Astrocyte of the spinal cord (primary cell): ENCODE data around the gene KATNIP.

ENCODE experiments used
- DNase-seq: peaks from one replicate; pipeline ENCODE4 v3.0.0; 2011; ENCODE audit warnings: low read depth, low spot score
- H3K4me3 ChIP-seq: 2 replicates; pipeline ENCODE4 v1.5.1; 2011; ENCODE audit warnings: low read depth, mild to moderate bottlenecking, low read length, moderate library complexity
- CTCF ChIP-seq: IDR thresholded peaks from 2 replicates; pipeline ENCODE4 v1.5.1; 2012; ENCODE audit warnings: low read depth, mild to moderate bottlenecking, low read length, inconsistent platforms
- in situ Hi-C: cut with HindIII; loops from 2 replicates; pipeline ENCODE4 v1.10.0; 2017; ENCODE audit warnings: low sequenced_read_pairs

The KATNIP gene

DNA sequence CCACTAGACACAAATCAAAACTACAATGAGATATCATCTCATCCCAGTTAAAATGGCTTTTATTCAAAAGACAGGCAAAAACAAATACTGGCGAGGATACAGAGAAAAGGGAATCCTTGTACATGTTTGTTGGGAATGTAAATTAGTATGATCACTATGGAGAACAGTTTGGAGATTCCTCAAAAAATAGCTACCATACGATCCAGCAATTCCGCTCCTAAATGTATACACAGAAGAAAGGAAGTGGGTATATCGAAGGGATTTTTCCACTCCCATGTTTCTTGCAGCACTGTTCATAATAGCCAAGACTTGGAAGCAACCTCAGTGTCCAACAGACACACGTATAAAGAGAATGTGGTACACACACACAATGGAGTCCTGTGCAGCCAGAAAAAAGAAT, 35.3 kb downstream of the KATNIP start:
- no peak for DNase-seq
- no peak overlapping the region for H3K4me3 ChIP-seq
- no peak for TF ChIP-seq CTCF
- in situ Hi-C loops: no loop called here

DNA sequence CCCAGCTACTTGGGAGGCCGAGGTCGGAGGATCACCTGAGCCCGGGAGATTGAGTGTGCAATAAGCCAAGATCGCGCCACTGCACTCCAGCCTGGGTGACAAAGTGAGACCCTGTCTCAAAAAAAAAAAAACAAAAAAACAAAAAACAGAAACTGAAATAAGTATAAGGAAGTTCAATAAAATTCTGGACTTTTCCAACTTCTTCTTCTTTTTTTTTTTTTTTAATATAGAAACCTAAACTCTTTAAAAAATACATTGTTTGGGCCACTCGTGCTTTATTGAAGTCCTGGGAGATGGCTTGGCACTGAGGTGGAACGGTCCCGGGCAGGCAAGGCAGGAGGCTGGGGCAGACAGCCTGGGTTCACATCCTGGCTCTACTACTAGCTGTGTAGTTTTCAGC, 36.8 kb downstream of the KATNIP start:
- in situ Hi-C loops: no loop called here
- DNase-seq: no peak
- no peak overlapping the region for H3K4me3 ChIP-seq
- no peak for TF ChIP-seq CTCF

- no peak for DNase-seq
- TF ChIP-seq CTCF: no peak
- no peak overlapping the region for H3K4me3 ChIP-seq
- in situ Hi-C loops: no loop called here
These were observed 38.1 kb downstream of the KATNIP start for GRCh38 chr16:27588057-27588456.

DNA sequence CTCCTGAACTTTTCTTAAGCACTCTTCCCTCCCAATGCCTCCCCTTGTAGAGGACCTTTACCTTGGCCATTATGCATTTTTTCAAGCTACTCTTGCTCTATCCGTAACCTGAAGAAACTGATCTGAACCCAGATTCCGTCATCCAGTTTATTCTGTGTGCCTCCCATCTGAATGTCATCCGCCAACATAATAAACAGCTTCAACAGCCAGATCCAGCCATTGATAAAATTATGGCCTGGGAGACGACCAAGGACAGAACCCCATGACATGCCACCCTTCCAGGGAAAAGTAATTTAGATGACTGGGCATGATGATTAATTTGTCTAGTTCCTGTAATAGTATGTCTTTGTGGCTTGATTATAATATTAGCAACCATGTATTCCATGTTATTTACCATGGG, 41.9 kb downstream of the KATNIP start:
- DNase-seq: no peak
- no peak for TF ChIP-seq CTCF
- in situ Hi-C loops: no loop called here
- no peak overlapping the region for H3K4me3 ChIP-seq

DNA sequence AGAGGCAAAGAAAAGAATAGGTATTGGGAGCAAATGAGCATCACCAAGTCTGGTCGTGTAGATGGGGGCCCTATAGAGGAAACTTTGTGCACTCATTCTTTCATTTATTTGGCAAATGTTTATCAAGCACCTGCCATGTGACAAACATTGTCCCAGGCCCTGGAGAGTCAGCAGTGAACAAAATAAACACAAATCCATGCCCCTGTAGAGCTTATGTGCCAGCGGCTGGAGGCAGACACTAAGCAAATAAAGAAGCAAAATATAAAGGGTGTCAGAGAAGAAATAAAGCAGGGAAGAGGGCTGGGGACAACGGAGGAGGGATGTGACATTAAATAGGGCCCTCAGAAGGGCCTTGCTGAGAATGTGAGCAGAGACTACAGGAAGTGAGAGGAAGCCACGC, 45.5 kb downstream of the KATNIP start:
- DNase-seq: no peak
- in situ Hi-C loops: no loop called here
- H3K4me3 ChIP-seq: no peak overlapping the region
- no peak for TF ChIP-seq CTCF

GRCh38 chr16:27595993-27596392, 46.0 kb downstream of the KATNIP start:
- in situ Hi-C loops: no loop called here
- no peak for DNase-seq
- no peak overlapping the region for H3K4me3 ChIP-seq
- no peak for TF ChIP-seq CTCF

GRCh38 chr16:27596411-27596810, 46.5 kb downstream of the KATNIP start:
- no peak for TF ChIP-seq CTCF
- in situ Hi-C loops: no loop called here
- H3K4me3 ChIP-seq: no peak overlapping the region
- no peak for DNase-seq
